Neural progenitor cell (in vitro differentiated cells): ENCODE results near the gene INKA2. TPM values are rescaled to one million over a fixed set of nuclear protein-coding genes. Genes with fewer than 3 reads are reported as not detected.
A peak's percentile ranks its signal among the peaks of the same experiment; 100 is the strongest.

Source experiments
- DNase-seq: peaks from one replicate; pipeline ENCODE4 v3.0.0-alpha.2; 2016; ENCODE audit warnings: low spot score
- H2AFZ ChIP-seq: fragments of 200-600 bp; sonication (generic); replicated peaks from 2 replicates; pipeline ENCODE4 v1.6.1; 2016; ENCODE audit warnings: antibody characterized with exemption
- H3F3A ChIP-seq: fragments of 200-600 bp; sonication (generic); 2 replicates; pipeline ENCODE4 v1.6.1; 2016; ENCODE audit warnings: antibody characterized with exemption, low read depth
- H3K27ac ChIP-seq: fragments of 200-600 bp; sonication (generic); 2 replicates; pipeline ENCODE4 v1.5.1; 2016; ENCODE audit warnings: mild to moderate bottlenecking
- H3K27me3 ChIP-seq: fragments of 200-600 bp; sonication (generic); 2 replicates; pipeline ENCODE4 v1.6.1; 2016; ENCODE audit warnings: mild to moderate bottlenecking, moderate library complexity
- H3K36me3 ChIP-seq: fragments of 200-600 bp; sonication (generic); 2 replicates; pipeline ENCODE4 v1.5.1; 2016
- H3K4me1 ChIP-seq: fragments of 200-600 bp; sonication (generic); 2 replicates; pipeline ENCODE4 v1.6.1; 2016; ENCODE audit warnings: mixed run types
- H3K4me2 ChIP-seq: fragments of 200-600 bp; sonication (generic); 2 replicates; pipeline ENCODE4 v1.6.1; 2016
- H3K4me3 ChIP-seq: fragments of 200-600 bp; sonication (generic); 2 replicates; pipeline ENCODE4 v1.5.1; 2016
- H3K79me2 ChIP-seq: fragments of 200-600 bp; sonication (generic); 2 replicates; pipeline ENCODE4 v1.6.1; 2016; ENCODE audit warnings: low read depth
- H3K9ac ChIP-seq: fragments of 200-600 bp; sonication (generic); 2 replicates; pipeline ENCODE4 v1.6.1; 2016
- H3K9me3 ChIP-seq: fragments of 200-600 bp; sonication (generic); 2 replicates; pipeline ENCODE4 v1.5.1; 2016; ENCODE audit warnings: low read depth
- H4K20me1 ChIP-seq: fragments of 200-600 bp; sonication (generic); 2 replicates; pipeline ENCODE4 v1.6.1; 2016; ENCODE audit warnings: low read depth
- H3K27ac Mint-ChIP-seq: 3 replicates; pipeline ENCODE4 v1.8.0; 2021; ENCODE audit warnings: mixed read lengths
- H3K27me3 Mint-ChIP-seq: 2 replicates; pipeline ENCODE4 v1.8.0; 2022; ENCODE audit warnings: low read depth, mild to moderate bottlenecking, inconsistent platforms, moderate library complexity, mixed read lengths; ENCODE audit not compliant: insufficient read depth
- H3K36me3 Mint-ChIP-seq: 3 replicates; pipeline ENCODE4 v1.8.0; 2021; ENCODE audit warnings: mixed read lengths
- H3K4me1 Mint-ChIP-seq: 3 replicates; pipeline ENCODE4 v1.8.0; 2021; ENCODE audit warnings: mixed read lengths
- H3K4me3 Mint-ChIP-seq: 3 replicates; pipeline ENCODE4 v1.8.0; 2021; ENCODE audit warnings: mild to moderate bottlenecking, moderate library complexity, mixed read lengths
- H3K9me3 Mint-ChIP-seq: 3 replicates; pipeline ENCODE4 v1.8.0; 2020; ENCODE audit warnings: mixed read lengths
- EZH2 ChIP-seq: fragments of 200-600 bp; sonication (generic); IDR thresholded peaks from 2 replicates; pipeline ENCODE4 v1.6.1; 2017; ENCODE audit warnings: antibody characterized with exemption, mild to moderate bottlenecking, moderate library complexity
- EZH2phosphoT487 ChIP-seq: fragments of 200-600 bp; sonication (generic); IDR thresholded peaks from 2 replicates; pipeline ENCODE4 v1.6.1; 2017; ENCODE audit warnings: antibody characterized with exemption
- total RNA-seq: library from RNA; depleted of rRNA; stranded (reverse); fragments of >200 nt; gene quantifications from 2 replicates; pipeline ENCODE4 v1.2.3, GENCODE V29; 2015; ENCODE audit warnings: low replicate concordance
- TF ChIP-seq, protein P1 (sequence below): fragments of 200-600 bp; sonication (generic); IDR thresholded peaks from 2 replicates; pipeline ENCODE4 v1.5.1; 2017; ENCODE audit warnings: antibody characterized with exemption, mild to moderate bottlenecking

Gene INKA2
- total RNA-seq, 1 donor from 2014 or later = not detected

DNA sequence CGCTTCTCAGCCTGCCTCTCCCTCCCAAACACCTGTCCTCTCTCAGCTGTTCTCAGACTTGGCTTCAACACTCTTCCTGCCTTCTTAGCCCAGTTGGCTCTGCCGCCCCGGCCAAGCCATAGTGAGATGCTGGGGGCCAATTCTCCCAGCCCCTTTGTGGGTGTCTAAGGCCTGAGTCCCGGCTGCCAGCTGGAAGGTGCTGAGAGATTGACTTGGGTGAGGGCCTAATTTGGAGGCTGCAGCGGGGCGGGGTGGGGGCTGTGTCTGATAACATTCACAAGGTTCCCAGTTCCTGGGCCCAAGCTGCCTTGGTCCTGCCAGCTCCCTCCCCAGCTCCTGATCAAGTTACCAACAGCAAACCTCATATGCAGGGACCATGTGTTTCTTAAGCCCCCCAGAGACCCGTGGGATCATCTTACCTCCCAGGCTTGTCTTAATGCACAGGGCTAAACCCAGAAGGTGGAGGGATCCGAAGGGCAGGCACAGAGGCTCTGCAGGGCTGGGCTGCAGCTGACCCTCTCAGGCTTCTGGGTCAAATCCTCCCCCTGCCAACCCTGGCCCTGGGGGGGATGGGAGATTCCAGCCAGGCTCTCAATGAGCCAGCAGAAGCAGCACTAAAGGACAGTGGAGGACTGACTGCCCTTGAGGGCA, 9.8 kb downstream of the INKA2 start:
- peaks cover 43% of the 10 kb centered on the region for H3K4me1 ChIP-seq
- peaks cover 6% of the 10 kb centered on the region for H3K27me3 Mint-ChIP-seq
- H3K79me2 ChIP-seq = peaks cover 9% of the 10 kb centered on the region
- TF ChIP-seq EZH2phosphoT487 = no peak
- no peak for TF ChIP-seq EZH2
- TF ChIP-seq, protein P1, sequence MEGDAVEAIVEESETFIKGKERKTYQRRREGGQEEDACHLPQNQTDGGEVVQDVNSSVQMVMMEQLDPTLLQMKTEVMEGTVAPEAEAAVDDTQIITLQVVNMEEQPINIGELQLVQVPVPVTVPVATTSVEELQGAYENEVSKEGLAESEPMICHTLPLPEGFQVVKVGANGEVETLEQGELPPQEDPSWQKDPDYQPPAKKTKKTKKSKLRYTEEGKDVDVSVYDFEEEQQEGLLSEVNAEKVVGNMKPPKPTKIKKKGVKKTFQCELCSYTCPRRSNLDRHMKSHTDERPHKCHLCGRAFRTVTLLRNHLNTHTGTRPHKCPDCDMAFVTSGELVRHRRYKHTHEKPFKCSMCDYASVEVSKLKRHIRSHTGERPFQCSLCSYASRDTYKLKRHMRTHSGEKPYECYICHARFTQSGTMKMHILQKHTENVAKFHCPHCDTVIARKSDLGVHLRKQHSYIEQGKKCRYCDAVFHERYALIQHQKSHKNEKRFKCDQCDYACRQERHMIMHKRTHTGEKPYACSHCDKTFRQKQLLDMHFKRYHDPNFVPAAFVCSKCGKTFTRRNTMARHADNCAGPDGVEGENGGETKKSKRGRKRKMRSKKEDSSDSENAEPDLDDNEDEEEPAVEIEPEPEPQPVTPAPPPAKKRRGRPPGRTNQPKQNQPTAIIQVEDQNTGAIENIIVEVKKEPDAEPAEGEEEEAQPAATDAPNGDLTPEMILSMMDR = no peak
- H3K27ac ChIP-seq = no peak overlapping the region
- H2AFZ ChIP-seq = no peak overlapping the region
- H4K20me1 ChIP-seq = peaks cover 20% of the 10 kb centered on the region
- H3K36me3 ChIP-seq = no peaks in the 10 kb centered on the region
- peak overlapping the region; percentile 63 for H3K4me2 ChIP-seq
- H3K27me3 ChIP-seq = no peaks in the 10 kb centered on the region
- H3K4me3 Mint-ChIP-seq = no peak overlapping the region
- peaks cover 26% of the 10 kb centered on the region for H3F3A ChIP-seq
- peaks cover 28% of the 10 kb centered on the region for H3K4me1 Mint-ChIP-seq
- H3K9me3 ChIP-seq = no peaks in the 10 kb centered on the region
- DNase-seq = peak; percentile 41
- H3K9ac ChIP-seq = no peak overlapping the region
- no peaks in the 10 kb centered on the region for H3K9me3 Mint-ChIP-seq
- H3K36me3 Mint-ChIP-seq = no peaks in the 10 kb centered on the region
- H3K4me3 ChIP-seq = no peak overlapping the region
- no peak overlapping the region for H3K27ac Mint-ChIP-seq

DNA sequence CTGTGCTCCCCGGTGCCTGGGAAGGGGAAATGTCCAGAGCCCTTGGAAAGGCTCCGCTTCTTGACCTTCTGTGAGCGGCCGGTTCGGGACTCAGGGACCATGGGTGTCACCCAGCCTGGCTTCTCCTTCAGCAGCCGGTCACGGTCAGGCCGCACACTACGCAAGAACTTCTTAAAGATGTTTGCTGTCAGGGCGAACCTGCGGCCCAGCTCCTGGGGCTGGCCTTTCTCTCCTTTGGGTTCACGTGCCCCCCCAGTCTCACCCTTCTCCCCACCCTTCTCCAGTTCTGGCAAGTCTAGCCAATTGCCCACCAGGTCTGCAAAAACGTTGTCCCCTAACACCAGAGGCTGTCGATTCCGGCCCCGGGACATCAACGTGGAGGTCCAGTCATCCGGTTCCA, 12.1 kb downstream of the INKA2 start:
- Histone ChIP-seq H3F3A (peaks cover 26% of the 10 kb centered on the region), H2AFZ (no peak overlapping the region), H3K4me3 (no peak overlapping the region), H3K9ac (no peak overlapping the region), H3K9me3 (no peaks in the 10 kb centered on the region), H3K36me3 (no peaks in the 10 kb centered on the region), H3K27me3 (no peaks in the 10 kb centered on the region), H3K27ac (no peak overlapping the region), H3K4me2 (no peak overlapping the region), H3K4me1 (peaks cover 34% of the 10 kb centered on the region), H3K79me2 (peaks cover 9% of the 10 kb centered on the region), H4K20me1 (peaks cover 20% of the 10 kb centered on the region)
- peaks cover 23% of the 10 kb centered on the region for H3K4me1 Mint-ChIP-seq
- DNase-seq = no peak
- H3K27me3 Mint-ChIP-seq = peaks cover 6% of the 10 kb centered on the region
- no peaks in the 10 kb centered on the region for H3K9me3 Mint-ChIP-seq
- TF ChIP-seq EZH2 (no peak), EZH2phosphoT487 (no peak)
- TF ChIP-seq, protein P1 = no peak
- H3K36me3 Mint-ChIP-seq = no peaks in the 10 kb centered on the region
- no peak overlapping the region for H3K4me3 Mint-ChIP-seq
- H3K27ac Mint-ChIP-seq = no peak overlapping the region

DNA sequence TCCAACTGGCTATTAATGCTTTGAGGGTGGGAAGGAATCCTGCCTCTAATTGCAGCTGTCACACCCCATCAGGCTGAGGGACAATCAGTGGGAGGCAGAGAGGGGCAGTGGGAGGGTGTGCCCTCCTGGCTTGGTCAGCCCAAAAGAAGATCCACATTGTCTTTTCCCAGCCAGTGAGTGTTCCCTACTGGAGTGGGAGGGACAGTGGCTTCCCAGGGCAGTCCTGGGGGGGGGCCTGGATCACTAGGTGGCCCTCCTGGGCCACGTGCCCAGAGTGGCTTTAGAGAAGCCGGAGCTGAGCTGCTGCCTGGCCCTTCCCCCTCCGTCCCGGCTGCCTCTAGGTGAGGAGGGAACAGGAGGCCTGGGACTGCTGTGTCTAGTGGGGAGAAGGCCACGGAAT, 14.0 kb downstream of the INKA2 start:
- H3K27me3 ChIP-seq = no peaks in the 10 kb centered on the region
- H3K9ac ChIP-seq = no peak overlapping the region
- Mint-ChIP-seq H3K27ac (peak overlapping the region; percentile 42), H3K9me3 (no peaks in the 10 kb centered on the region), H3K36me3 (no peaks in the 10 kb centered on the region), H3K27me3 (peaks cover 6% of the 10 kb centered on the region), H3K4me3 (no peak overlapping the region), H3K4me1 (peaks cover 17% of the 10 kb centered on the region)
- TF ChIP-seq EZH2phosphoT487 (no peak), EZH2 (no peak)
- TF ChIP-seq, protein P1 = no peak
- peaks cover 18% of the 10 kb centered on the region for H4K20me1 ChIP-seq
- H3K4me2 ChIP-seq = peak overlapping the region; percentile 69
- peak; percentile 76 for DNase-seq
- H3K4me1 ChIP-seq = peaks cover 30% of the 10 kb centered on the region
- peak overlapping the region; percentile 63 for H3K27ac ChIP-seq
- no peaks in the 10 kb centered on the region for H3K9me3 ChIP-seq
- no peaks in the 10 kb centered on the region for H3K79me2 ChIP-seq
- no peak overlapping the region for H3K4me3 ChIP-seq
- no peaks in the 10 kb centered on the region for H3K36me3 ChIP-seq
- no peak overlapping the region for H2AFZ ChIP-seq
- peaks cover 20% of the 10 kb centered on the region for H3F3A ChIP-seq
